SK-N-SH (cell line): Measurements from ENCODE around the gene MARVELD1. TPM values are rescaled to one million over a fixed set of nuclear protein-coding genes. Genes with fewer than 3 reads are reported as not detected.

Experiments used
- CTCF ChIA-PET: fragments of 300-600, 350-600 bp; formaldehyde crosslinking; extraction: SDS; loops from one replicate; lab custom pipeline; 2021; lab: Yijun Ruan, JAX
- POLR2A ChIA-PET: fragments of 350-600 bp; sonication (Branson Sonifier 250); formaldehyde crosslinking; extraction: SDS; loops from one replicate; lab custom pipeline; 2020; ENCODE audit warnings: antibody characterized with exemption, inconsistent platforms; lab: Yijun Ruan, JAX
- DNase-seq: peaks from one replicate; pipeline ENCODE4 v3.0.0; 2012
- H2AFZ ChIP-seq: fragments of 200-600 bp; sonication (generic); 2 replicates; pipeline ENCODE4 v1.8.1; 2016; ENCODE audit warnings: antibody characterized with exemption, mild to moderate bottlenecking, low read depth
- H3F3A ChIP-seq: fragments of 200-600 bp; sonication (generic); replicated peaks from 2 replicates; pipeline ENCODE3; 2016; ENCODE audit warnings: antibody characterized with exemption, mild to moderate bottlenecking; ENCODE audit not compliant: insufficient read depth
- H3K27ac ChIP-seq, 2 experiments: fragments of 200-500 bp in 1 of 2; fragments of 200-600 bp in 1 of 2; sonication (Bioruptor generic) in 1 of 2; sonication (generic), shearing (Covaris generic) in 1 of 2; 2 replicates each; pipeline versions ENCODE4 v1.5.1 to v1.6.1; 2014 to 2016; ENCODE audit warnings: low read depth in 2 of 2, inconsistent platforms in 1 of 2, low read length in 1 of 2, mild to moderate bottlenecking in 1 of 2, mixed read lengths in 1 of 2
- H3K27me3 ChIP-seq: fragments of 200-600 bp; sonication (generic), shearing (Covaris generic); 2 replicates; pipeline ENCODE4 v1.6.1; 2016; ENCODE audit warnings: mixed run types; ENCODE audit not compliant: insufficient read depth
- H3K36me3 ChIP-seq, 2 experiments: fragments of 200-500 bp in 1 of 2; fragments of 200-600 bp in 1 of 2; sonication (Bioruptor generic) in 1 of 2; sonication (generic) in 1 of 2; replicated peaks in 1 of 2; 2 replicates each; pipeline versions ENCODE3 to v1.5.1; 2014 to 2016; ENCODE audit warnings: low read length in 1 of 2, mild to moderate bottlenecking in 1 of 2; ENCODE audit not compliant: insufficient read depth in 2 of 2, control insufficient read depth in 1 of 2
- H3K4me1 ChIP-seq, 2 experiments: fragments of 200-500 bp in 1 of 2; fragments of 200-600 bp in 1 of 2; sonication (Bioruptor generic) in 1 of 2; sonication (generic), shearing (Covaris generic) in 1 of 2; 2 replicates each; pipeline versions ENCODE4 v1.5.1 to v1.6.1; 2014 to 2016; ENCODE audit warnings: low read depth in 1 of 2, low read length in 1 of 2, mixed run types in 1 of 2; ENCODE audit not compliant: insufficient read depth in 2 of 2, control insufficient read depth in 1 of 2
- H3K4me2 ChIP-seq: fragments of 200-600 bp; sonication (generic), shearing (Covaris generic); 2 replicates; pipeline ENCODE4 v1.6.1; 2017; ENCODE audit warnings: mixed run types
- H3K4me3 ChIP-seq, 2 experiments: fragments of 200-500 bp in 1 of 2; fragments of 200-600 bp in 1 of 2; sonication (Bioruptor generic) in 1 of 2; sonication (generic), shearing (Covaris generic) in 1 of 2; 2 replicates each; pipeline versions ENCODE4 v1.5.1 to v1.8.1; 2014 to 2016; ENCODE audit warnings: low read depth in 2 of 2, inconsistent platforms in 1 of 2, low read length in 1 of 2, mild to moderate bottlenecking in 1 of 2, mixed read lengths in 1 of 2, moderate library complexity in 1 of 2
- H3K79me2 ChIP-seq: fragments of 200-600 bp; sonication (generic); 2 replicates; pipeline ENCODE4 v1.8.1; 2017; ENCODE audit warnings: mild to moderate bottlenecking; ENCODE audit not compliant: insufficient read depth
- H3K9ac ChIP-seq: fragments of 200-600 bp; sonication (generic); 2 replicates; pipeline ENCODE4 v1.6.1; 2017; ENCODE audit warnings: mixed run types
- H3K9me2 ChIP-seq: fragments of 200-600 bp; sonication (generic); 2 replicates; pipeline ENCODE4 v1.6.1; 2017; ENCODE audit warnings: mixed run types
- H3K9me3 ChIP-seq: fragments of 200-600 bp; sonication (generic); 2 replicates; pipeline ENCODE4 v1.6.1; 2017; ENCODE audit warnings: mixed run types, mild to moderate bottlenecking, moderate library complexity
- H4K20me1 ChIP-seq: fragments of 200-600 bp; sonication (generic); 2 replicates; pipeline ENCODE4 v1.6.1; 2017; ENCODE audit warnings: mild to moderate bottlenecking, mixed run types; ENCODE audit not compliant: insufficient read depth
- CHD2 ChIP-seq: fragments of 150-350 bp; IDR thresholded peaks from 2 replicates; pipeline ENCODE4 v1.6.1; 2018; ENCODE audit warnings: low read length; ENCODE audit not compliant: partially characterized antibody
- CTCF ChIP-seq: fragments of 200-600 bp; sonication (generic); IDR thresholded peaks from 2 replicates; pipeline ENCODE4 v1.6.1; 2017; ENCODE audit warnings: antibody characterized with exemption, mild to moderate bottlenecking, moderate library complexity
- EP300 ChIP-seq, 2 experiments: IDR thresholded peaks; 2 replicates each; pipeline versions ENCODE4 v1.4.0 to v1.6.1; 2012; ENCODE audit warnings: borderline replicate concordance in 1 of 2, low read depth in 1 of 2, low read length in 1 of 2
- EZH2phosphoT487 ChIP-seq: fragments of 200-600 bp; sonication (generic); IDR thresholded peaks from 2 replicates; pipeline ENCODE4 v1.6.1; 2017; ENCODE audit warnings: low read depth, mixed run types, mild to moderate bottlenecking, antibody characterized with exemption, moderate library complexity, borderline replicate concordance
- FOXM1 ChIP-seq: IDR thresholded peaks from 2 replicates; pipeline ENCODE4 v1.4.0; 2012; ENCODE audit warnings: low read depth, mild to moderate bottlenecking
- GABPA ChIP-seq: IDR thresholded peaks from 2 replicates; pipeline ENCODE4 v1.4.0; 2012; ENCODE audit warnings: low read depth, mild to moderate bottlenecking
- JUND ChIP-seq: IDR thresholded peaks from 2 replicates; pipeline ENCODE4 v1.4.0; 2012
- MXI1 ChIP-seq: IDR thresholded peaks from 2 replicates; pipeline ENCODE4 v1.6.1; 2012; ENCODE audit warnings: mild to moderate bottlenecking, low read depth, low read length, improper control_type of control experiment
- NFIC ChIP-seq: IDR thresholded peaks from 2 replicates; pipeline ENCODE4 v1.4.0; 2012; ENCODE audit warnings: borderline replicate concordance
- NRF1 ChIP-seq: IDR thresholded peaks from 2 replicates; pipeline ENCODE4 v1.6.1; 2012; ENCODE audit warnings: low read depth, mild to moderate bottlenecking, low read length
- REST ChIP-seq: IDR thresholded peaks from 2 replicates; pipeline ENCODE4 v1.6.1; 2012; ENCODE audit warnings: mild to moderate bottlenecking, low read depth, low read length, moderate library complexity
- RFX5 ChIP-seq: IDR thresholded peaks from 2 replicates; pipeline ENCODE4 v1.6.1; 2012; ENCODE audit warnings: mild to moderate bottlenecking, improper control_type of control experiment, low read length
- RXRA ChIP-seq: IDR thresholded peaks from 2 replicates; pipeline ENCODE4 v1.4.0; 2012; ENCODE audit warnings: low read depth, mild to moderate bottlenecking, borderline replicate concordance
- SMC3 ChIP-seq: IDR thresholded peaks from 2 replicates; pipeline ENCODE4 v1.6.1; 2012; ENCODE audit warnings: low read depth, low read length, improper control_type of control experiment
- TEAD4 ChIP-seq: IDR thresholded peaks from 2 replicates; pipeline ENCODE4 v1.4.0; 2012; ENCODE audit warnings: mild to moderate bottlenecking, borderline replicate concordance; ENCODE audit not compliant: insufficient read depth
- YY1 ChIP-seq: IDR thresholded peaks from 2 replicates; pipeline ENCODE4 v1.4.0; 2012; ENCODE audit warnings: low read depth, mild to moderate bottlenecking
- ZBTB33 ChIP-seq: IDR thresholded peaks from 2 replicates; pipeline ENCODE4 v1.4.0; 2012; ENCODE audit warnings: low read depth, borderline replicate concordance
- WGBS: methylation state at CpG from one replicate; pipeline ENCODE4 v1.1.6; 2017; ENCODE audit warnings: low lambda C conversion rate; 5-methylcytosine and 5-hydroxymethylcytosine counted together
- polyA plus RNA-seq, 3 experiments: library from polyadenylated mRNA; depleted of rRNA; stranded (reverse); fragments of >200 nt; gene quantifications; 2 replicates each; pipeline ENCODE4 v1.2.3, GENCODE V29; 2012
- TF ChIP-seq, protein P1 (sequence below): IDR thresholded peaks from 2 replicates; pipeline ENCODE4 v1.4.0; 2012; ENCODE audit warnings: low read depth
- TF ChIP-seq, protein P2 (sequence below): fragments of 150-350 bp; IDR thresholded peaks from 2 replicates; pipeline ENCODE4 v1.6.1; 2017; ENCODE audit warnings: antibody characterized with exemption, low read length, low read depth, borderline replicate concordance

The MARVELD1 gene
- polyA plus RNA-seq, 1 of the 3 experiments (the other 2 are of a cell fraction): 53.0 TPM

DNA sequence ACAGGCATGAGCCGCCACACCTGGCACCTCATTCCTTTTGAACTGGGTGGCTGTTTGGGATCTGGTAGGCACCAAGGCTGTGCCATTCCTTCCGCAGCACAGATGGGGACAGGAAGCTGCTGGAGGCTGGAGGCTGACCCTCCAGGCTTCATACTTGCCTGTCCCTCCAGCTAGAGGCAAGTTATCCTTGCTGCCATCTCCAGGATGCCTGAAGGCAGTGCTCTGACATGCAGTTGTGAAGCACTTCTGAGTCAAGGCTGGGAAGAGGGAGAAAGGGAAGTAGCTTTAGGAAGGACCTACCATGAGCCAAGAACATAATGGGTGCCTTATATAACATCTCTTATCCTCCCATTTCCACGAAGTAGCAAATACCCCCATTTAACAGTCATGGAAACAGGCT is 9.5 kb downstream of the MARVELD1 start (continued):
- no peak for TF ChIP-seq MXI1
- TF ChIP-seq, all 33 proteins: peak for 0

DNA sequence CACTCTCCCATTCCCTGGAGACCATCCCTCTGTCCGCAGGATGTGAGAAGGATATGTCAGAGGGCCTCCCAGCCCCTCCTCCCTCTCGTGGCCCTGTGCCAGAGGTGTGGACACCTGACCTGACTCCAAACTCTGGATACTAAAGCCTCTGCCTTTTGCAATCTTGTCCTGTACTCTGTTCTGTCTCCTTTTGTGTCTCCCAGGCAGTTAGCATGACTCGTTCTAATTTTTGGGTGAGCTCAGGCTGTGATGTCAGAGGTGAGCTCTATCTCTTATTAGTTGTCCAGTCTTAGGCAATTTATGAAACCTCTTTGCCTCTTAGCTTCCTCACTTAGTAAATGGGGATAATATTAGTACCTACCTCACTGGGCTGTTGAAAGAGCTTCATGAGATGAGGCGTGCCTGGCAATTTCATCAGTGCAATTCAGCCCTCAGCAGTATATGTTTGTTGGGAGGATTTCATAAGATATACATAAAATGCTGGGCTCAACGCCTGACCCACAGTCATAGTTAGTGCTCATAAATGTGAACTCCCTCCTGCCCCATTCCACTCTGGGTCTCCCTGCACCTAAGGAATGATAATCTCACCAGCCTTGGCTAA is 10.9 kb downstream of the MARVELD1 start:
- CTCF ChIA-PET: interaction anchor here (0.8 to 25.0 kb wide), 8 partner anchors 5 to 145 kb away, joined by 3 to 687 read pairs (median 5); partner anchors contain the start of genes MARVELD1 and ZFYVE27
- 0 out of 2 replicates have a peak, but pooled peaks cover 4% of the 10 kb centered on the region for H3K79me2 ChIP-seq
- H4K20me1 ChIP-seq: no peaks in the 10 kb centered on the region
- POLR2A ChIA-PET: interaction anchor here (1.8 kb wide), 1 partner anchor 10 kb away, joined by 6 read pairs; the partner anchor contains the start of gene MARVELD1
- 66% methylated on average over 5 of the region's 5 CpGs for WGBS
- TF ChIP-seq GABPA: no peak
- no peak for TF ChIP-seq RXRA
- no peak for TF ChIP-seq FOXM1
- TF ChIP-seq, protein P1, sequence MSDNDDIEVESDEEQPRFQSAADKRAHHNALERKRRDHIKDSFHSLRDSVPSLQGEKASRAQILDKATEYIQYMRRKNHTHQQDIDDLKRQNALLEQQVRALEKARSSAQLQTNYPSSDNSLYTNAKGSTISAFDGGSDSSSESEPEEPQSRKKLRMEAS: no peak
- no peak for TF ChIP-seq EZH2phosphoT487
- TF ChIP-seq SMC3: no peak
- TF ChIP-seq RFX5: no peak
- no peak for TF ChIP-seq ZBTB33
- no peak for TF ChIP-seq JUND
- no peak for TF ChIP-seq TEAD4
- TF ChIP-seq NFIC: no peak
- TF ChIP-seq YY1: no peak
- no peak for TF ChIP-seq EP300 (IDR thresholded peaks at IDR 0.05; ENCODE audit: borderline replicate concordance in 1 of 2, low read depth in 1 of 2, low read length in 1 of 2)
- TF ChIP-seq, protein P2, sequence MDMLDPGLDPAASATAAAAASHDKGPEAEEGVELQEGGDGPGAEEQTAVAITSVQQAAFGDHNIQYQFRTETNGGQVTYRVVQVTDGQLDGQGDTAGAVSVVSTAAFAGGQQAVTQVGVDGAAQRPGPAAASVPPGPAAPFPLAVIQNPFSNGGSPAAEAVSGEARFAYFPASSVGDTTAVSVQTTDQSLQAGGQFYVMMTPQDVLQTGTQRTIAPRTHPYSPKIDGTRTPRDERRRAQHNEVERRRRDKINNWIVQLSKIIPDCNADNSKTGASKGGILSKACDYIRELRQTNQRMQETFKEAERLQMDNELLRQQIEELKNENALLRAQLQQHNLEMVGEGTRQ: no peak
- TF ChIP-seq REST: no peak
- no peak for TF ChIP-seq MXI1
- TF ChIP-seq CTCF: no peak
- no peak for TF ChIP-seq NRF1
- TF ChIP-seq CHD2: no peak
- no peaks in the 10 kb centered on the region for H3K27me3 ChIP-seq
- H3K9ac ChIP-seq: no peak overlapping the region
- no peak for DNase-seq
- H3K36me3 ChIP-seq: no peaks in the 10 kb centered on the region
- H3K27ac ChIP-seq: no peak overlapping the region
- H3K9me3 ChIP-seq: no peaks in the 10 kb centered on the region
- H3K4me3 ChIP-seq: no peak overlapping the region
- no peak overlapping the region for H2AFZ ChIP-seq
- H3K9me2 ChIP-seq: no peaks in the 10 kb centered on the region
- H3K4me1 ChIP-seq: peaks cover 0 to 2% of the 10 kb centered on the region in 2 experiments; a peak in 1 of 4 replicates
- H3K4me2 ChIP-seq: no peak overlapping the region
- peaks cover 3% of the 10 kb centered on the region for H3F3A ChIP-seq
